CD4-positive, alpha-beta T cell treated with Interleukin-4 for 4 hours (primary cell): ENCODE results near the gene DPY19L1.
"Not testable (repeated sequence)": the region's sequence is repeated elsewhere in the genome, so short reads cannot be mapped to it uniquely, and the experiment has no call there.

Source experiments
- DNase-seq: peaks from one replicate; pipeline ENCODE4 v3.0.0-alpha.2; 2020

The DPY19L1 gene

DNA sequence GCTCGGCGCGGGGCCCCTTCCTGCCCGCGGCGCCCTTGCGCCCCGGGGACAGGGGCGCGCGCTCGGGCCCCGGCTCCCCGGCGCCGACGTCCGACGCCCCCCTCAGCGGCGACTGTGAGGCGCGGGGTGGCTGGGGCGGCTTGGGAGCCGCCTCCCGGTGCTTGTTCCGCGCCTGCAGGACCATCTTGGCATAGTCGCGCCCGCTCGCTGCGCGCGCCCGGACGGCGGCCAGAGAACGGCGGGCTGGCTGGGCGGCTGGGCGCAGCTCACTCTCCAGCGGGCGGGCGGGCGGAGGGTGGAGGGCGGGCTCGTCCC, at the start of gene DPY19L1:
TSS of gene DPY19L1 (minus strand) at position 275 of the 315 bp plus-strand sequence. CDS start at position 184, 91 bp downstream.
- DNase-seq, result no peak

DNA sequence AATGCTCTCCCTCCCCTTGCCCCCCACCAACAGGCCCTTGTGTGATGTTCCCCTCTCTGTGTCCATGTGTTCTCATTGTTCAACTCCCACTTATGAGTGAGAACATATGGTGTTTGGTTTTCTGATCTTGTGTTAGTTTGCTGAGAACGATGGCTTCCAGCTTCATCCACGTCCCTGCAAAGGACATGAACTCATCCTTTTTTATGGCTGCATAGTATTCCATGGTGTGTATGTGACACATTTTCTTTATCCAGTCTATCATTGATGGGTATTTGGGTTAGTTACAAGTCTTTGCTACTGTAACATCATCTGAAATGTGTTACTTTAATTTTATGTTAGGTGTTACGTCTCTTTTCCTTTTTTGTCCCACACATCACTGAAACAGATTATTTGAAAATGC, 42.2 kb upstream of the DPY19L1 start:
- DNase-seq, result not testable (repeated sequence)

DNA sequence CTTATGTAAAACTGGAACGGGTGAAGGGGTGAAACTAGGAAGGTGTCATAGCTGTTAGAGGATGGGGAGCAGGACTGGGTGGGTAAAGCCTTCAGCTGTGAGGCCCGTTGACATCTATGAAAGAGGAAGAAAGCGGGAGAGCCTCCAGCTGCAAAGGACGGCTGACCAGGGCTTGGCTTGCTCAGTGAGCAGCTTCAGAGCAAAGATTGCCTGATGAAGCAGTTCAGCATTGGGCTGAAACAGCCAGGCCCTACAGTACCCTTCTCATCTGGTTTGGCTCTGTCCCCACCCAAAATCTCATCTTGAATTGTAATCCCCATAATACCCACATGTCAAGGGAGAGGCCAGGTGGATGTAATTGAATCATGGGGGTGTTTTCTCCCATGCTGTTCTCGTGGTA, 36.7 kb upstream of the DPY19L1 start:
- not testable (repeated sequence) for DNase-seq

DNA sequence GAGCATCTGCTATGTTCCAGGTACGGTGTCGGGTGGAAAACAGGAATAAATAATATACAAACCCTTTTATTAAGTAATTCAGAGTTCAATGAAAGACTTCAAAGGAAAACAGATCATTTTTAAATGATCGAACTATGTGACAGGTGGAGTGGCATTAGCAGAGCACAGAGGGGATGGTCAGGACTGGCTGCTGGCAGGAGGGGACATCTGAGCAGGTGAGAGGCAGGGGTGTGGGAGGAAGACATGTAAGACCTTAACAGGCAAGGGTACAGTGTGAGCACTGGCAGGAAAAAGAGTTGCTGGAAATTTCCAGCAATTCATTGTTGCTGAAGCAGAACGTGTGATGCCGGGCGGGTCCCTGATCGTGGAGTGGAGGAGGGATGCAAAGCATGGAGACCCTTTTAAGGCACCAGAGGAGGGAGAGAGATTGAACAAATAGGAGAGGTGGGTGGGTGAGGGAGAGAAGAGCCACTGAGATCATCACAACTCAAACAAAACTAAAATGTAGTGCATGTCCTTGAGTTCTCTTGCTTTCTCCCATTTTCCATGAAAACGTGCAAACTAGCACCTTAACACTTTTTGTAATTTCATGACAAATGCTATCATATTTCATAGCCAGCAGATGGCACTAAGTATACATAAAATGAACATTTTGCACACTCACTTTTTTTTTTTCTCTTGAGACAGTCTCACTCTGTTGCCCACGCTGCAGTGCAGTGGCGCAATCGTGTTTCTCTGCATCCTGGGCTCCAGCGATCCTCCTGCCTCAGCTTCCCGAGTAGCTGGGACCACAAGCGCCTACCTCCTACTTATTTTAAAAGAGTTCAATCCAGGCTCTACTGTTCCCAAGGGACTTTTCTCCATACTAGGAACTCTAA, 35.9 kb upstream of the DPY19L1 start:
- not testable (repeated sequence) for DNase-seq

DNA sequence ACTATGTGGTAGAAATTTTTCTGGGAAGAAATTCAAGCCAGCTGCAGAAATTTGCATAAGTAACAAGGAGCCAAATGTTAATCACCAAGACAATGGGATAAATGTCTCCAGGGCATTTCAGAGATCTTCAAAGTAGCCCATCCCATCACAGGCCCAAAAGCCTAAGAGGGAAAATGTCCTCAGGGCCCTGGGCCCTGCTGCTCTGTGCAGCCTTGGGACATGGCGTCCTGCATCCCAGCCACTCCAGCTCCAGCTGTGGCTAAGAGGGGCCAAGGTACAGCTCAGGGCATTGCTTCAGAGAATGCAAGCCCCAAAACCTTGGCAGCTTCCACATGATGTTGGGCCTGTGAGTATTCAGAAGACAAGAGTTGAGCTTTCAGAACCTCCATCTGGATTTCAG, 31.8 kb upstream of the DPY19L1 start:
- not testable (repeated sequence) for DNase-seq

DNA sequence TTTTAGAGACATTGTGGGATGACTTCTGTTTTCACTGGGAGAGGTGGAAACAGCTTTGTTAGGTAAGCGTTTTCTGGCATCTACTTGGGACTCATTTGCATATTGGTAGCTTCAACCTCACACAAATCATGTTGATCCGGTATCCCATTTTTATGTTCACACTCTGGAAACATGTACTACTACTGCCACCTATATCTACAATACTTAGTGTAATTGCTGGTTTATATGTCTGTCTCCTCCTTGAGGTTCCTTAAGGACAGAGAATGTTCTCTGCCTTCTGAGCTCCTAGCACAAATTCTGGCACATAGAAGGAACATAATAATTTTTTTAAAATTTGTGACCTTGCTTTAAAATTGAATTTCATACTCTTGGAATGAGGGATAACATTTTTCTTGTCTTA, 28.1 kb upstream of the DPY19L1 start:
- not testable (repeated sequence) for DNase-seq

DNA sequence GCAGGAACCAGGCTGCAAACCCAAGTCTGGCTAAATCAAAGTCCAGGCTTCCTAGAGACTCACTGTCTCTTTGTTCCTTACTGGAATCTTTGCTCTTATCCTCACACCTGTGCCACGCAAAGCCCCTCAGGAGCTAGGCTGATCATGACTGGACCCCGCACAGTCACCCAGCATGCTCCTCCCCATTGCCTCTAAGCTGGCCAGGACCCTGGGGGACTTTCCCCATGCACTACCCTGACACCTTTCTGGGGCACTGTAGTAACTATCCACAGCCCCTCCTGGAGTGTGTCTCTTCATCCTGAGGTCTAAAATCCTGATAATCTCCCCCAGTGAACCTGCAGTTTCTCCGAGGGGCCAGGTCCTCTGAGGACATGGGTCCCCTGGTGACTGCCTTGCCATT, 21.3 kb upstream of the DPY19L1 start:
- not testable (repeated sequence) for DNase-seq

DNA sequence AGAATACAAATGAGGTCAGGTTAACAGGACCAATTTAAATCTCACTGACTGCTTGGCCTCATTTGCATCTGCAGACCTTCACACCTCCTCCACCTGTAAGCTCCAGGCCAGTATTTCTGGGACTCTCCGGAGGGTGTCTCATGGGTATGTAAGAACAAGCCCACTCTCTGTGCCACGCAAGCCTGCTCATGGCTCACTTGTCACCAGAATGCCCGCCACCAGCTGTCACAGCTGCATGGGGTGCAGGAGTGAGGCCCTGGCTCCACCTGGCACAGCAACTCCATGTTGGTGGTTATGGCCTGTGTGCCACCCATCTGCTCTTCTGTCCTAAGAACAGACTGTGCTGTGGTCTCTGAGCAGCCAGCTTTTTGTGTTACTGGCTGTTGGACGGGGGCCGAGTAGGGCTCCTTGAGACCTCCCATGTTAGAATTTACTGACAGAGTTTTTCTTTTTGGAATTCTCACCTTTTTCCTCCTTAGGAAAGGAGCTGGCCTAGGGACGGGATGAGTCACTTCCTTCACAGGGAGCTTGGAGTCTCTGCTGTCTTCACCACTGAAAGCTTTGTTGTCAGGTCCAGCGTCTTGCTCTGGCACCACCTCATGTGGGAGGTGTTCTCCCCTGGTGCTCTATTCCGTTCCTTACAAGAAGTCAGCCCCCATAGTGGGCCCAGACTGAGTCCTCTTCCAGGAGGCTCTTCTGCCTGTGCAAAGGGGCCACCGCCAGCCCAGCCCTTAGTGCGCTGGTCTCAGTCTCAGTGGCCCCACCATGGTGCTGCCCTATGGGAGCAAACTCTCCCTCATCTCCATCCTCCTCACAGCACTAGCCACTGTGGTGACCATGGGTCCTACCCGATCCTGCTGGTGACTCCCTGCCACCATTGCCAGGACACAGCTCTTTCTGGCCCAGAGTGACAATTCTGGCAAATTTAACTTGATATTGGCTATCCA, 20.5 kb upstream of the DPY19L1 start:
- DNase-seq, result not testable (repeated sequence)

DNA sequence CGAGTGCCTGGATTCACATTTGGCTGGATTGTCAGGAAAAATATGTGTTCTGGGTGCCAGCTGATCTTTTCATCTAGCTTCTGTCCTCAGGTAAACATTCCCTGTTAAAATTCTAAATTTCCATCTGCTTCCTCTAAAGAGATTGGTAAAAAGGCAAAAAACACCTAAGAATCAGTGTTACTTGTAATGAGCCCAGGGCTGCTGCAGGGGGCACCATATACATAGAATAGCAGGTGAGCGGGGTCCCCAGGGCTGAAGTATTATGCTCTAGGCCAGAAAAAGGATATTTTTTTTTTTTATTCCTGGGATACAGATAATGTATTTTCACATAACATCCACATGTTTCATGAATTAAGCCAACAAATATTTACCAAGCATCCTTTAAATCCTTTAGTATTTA, 18.4 kb upstream of the DPY19L1 start:
- DNase-seq, result not testable (repeated sequence)

DNA sequence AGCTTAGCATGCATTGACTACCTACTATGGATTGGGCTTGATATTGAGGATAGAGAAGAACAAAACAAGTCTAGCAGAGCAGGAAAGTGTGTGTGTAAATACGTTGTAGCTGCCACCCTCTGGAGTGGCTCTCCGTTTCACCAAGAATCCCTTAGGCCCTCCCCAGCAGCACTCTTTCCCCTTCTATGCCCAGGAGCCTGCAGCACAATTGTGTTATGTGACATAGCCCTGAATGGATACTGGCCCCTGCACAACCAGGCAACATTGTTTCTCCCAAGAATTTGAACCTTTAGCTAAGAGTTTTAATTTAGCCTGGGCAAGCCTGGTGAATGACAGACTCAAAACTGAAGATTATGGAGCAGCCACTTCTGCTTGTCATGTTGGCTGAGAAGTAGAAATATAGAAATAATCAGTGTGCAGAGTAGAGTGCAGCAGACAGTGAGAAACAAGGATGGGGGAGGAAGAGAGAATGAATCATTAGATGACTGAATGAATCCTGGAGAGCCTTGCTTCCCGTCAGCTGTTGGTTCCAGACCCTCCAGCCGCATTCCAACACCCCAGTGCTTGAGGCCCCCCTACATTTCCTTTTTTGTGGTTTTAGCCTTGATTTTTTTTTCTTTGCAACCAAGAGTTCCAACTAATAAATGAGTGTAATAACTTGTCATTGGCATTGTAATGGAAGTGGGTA, 16.3 kb upstream of the DPY19L1 start:
- not testable (repeated sequence) for DNase-seq

DNA sequence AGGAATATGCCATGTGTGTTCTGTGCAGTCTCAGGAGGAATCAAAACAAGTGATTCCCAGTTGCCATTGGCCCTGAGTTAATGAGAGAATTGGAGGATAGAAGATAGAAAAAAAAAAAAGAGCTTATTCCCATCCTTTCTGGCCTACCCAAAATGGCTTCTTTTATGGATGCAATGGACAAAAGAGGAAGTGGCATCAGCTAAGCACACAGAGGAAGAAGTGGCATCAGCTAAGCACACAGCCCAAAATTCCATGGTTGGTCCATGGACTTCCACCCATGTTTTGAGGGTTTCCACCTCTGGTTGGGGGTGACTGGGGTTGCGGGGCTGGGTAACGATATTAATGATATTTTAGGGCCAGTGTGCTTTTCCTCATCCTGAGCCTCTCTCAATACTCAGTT, 11.1 kb upstream of the DPY19L1 start:
- DNase-seq, result not testable (repeated sequence)

DNA sequence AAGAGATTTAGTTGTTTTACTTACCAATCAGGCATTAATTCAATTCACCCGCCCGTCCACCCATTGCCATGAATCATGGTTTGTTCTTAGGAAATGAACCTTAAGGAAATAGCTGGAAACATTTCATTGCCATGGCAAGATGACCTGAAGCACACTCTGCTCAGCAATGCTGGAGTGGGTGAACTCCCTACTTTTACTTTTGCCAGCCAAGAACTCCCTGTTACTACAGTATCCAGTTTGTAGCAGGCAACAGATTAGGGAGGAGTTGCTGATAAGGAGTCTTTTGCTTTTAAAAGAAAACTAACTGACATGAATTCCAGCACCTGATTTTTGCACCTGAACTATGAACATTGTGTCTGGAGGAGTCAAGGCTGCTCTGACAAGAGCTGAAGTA, 10.6 kb upstream of the DPY19L1 start:
- not testable (repeated sequence) for DNase-seq

DNA sequence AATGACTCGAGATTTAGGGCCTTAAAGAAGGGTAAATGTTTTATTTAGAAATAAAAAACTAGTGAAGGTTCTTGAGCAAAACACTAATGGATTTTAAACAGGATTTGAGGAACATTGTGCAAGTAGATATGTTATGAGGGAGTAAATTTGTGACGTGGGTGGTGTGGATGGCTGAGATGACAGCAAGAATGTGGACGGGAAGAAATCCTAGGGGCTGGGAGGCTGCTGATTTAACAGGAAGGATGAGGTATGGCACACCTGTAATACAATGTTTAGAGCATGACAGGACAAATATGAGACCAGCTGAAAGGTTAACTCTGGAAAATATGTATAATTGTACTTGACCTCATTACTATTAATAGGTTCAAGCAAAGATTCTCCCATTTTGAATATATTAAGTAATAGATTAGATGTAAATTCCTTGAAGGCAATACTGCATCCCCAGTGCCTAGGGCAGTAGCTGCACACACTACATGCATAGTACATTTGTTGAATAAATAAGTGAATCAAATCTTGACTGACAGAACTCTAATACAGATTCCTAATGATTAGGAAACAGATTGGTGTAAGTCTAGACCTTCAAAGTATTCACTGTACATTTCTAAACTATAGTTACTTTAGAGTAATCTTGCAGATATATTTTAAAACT, 10.1 kb upstream of the DPY19L1 start:
- not testable (repeated sequence) for DNase-seq

DNA sequence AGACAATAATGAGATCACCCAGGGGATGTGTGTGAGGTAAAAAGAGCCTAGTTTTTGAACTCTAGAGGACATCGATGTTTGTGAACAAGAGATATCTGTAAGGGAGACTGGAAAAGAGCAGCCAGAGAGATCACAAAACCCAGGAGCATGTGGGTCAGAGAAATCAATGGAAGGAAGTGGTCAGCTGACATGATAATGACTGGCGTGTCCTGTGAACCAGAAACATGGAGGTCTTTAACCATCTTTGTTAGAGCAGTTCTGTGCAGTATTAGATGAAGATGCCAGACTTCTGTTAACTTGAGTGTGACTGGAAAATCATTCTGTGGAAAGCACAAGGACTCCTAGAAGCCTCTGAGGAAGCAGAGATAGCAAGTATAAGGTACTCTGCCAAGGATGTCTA, 6.0 kb upstream of the DPY19L1 start:
- DNase-seq, result not testable (repeated sequence)

DNA sequence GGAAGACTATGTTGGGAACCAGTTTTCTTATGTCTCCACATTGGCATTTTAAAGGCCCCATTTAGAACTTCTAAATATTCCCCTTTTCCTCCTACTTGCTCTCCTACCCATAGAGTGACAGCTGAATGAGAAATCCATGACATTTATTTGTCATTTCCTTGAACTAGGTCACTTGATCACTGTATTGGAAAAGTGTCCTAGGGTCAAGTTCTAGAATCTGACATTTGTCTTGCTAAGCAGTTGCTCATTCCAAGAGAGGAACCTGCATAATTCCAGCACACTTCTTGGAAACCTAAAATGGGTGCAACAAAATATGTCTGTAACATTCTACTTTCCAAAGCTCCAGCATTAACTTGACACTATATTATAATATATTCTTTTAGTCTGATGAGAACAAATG, 3.6 kb upstream of the DPY19L1 start:
- DNase-seq, result no peak

DNA sequence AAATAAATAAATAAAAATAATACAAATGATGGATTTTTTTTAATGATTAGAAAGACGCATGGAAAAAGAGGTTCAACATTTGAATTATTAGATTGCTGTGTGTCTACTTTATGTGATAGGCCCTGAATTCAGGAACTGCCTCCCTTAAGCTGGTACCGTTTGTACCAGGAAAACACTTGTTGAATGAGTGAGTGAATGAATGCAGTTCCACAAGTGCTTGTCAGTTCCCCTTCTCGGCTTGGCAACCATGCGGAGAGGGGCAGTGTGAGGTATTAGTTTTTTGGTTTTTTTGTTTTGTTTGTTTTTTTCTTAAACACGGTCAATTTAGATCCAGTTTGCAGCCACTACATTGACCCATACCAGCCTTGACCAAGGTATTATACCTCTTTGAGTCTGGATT, 2.1 kb upstream of the DPY19L1 start:
- DNase-seq, result no peak

DNA sequence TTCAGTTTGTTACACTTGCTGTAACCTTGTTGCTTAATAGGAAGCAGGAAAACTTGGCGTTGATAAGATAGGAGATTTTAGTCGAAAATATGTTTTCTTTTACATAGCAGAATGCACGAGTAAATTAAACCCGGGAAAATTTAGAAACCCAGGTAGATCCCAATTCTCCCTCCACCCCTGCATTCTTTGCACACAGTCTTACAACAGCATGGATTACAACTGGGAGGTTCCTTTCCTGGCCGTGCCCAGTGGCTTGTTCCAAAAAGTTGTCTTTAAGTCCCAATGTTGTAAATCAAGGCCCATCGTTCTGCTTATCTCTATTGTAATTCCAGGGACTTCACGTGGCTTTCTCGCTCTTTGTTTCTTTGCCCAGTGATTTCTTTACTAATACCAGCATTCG, 1.1 kb upstream of the DPY19L1 start:
- DNase-seq, result no peak

DNA sequence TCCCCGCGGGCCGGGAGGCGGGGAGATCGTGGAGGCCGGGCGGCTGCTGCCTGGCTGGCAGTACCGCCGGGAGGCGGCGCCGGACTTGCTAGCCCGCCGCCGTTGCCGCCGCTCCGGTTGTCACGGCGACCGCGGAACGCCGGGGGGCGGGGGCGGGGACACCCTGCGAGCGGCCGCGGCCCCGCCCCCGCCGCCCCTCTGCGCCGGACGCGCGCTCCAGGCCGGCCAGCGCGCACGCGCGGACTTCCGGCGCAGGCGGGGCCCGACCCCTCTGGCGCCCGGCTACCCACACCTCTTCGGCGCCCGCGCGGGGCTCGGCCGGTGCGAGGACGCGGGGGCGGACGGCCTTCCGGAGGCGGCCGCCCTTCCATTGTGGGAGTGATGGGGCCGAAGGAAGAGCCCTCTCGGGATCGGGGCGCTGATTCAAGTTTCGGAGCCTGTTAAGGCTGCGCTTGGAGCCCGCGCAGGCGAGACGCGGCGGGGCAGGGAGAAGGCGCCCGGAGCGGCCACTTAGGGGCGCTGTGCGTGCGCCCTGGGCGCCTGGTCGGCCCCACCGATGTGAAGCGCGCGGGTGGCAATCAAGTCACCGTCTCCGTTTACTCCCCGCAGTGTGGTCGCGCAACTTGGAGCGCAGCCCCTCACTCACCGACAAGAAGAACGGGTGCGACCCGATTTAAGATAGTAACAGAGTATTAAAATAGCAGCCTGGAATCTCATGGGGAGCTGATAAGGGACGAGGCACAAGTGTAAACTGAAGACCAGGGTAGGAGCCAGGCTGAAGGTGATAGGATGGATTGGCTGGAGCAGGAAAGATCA, 449 bp upstream of the DPY19L1 start:
- peak; percentile 89 for DNase-seq

DNA sequence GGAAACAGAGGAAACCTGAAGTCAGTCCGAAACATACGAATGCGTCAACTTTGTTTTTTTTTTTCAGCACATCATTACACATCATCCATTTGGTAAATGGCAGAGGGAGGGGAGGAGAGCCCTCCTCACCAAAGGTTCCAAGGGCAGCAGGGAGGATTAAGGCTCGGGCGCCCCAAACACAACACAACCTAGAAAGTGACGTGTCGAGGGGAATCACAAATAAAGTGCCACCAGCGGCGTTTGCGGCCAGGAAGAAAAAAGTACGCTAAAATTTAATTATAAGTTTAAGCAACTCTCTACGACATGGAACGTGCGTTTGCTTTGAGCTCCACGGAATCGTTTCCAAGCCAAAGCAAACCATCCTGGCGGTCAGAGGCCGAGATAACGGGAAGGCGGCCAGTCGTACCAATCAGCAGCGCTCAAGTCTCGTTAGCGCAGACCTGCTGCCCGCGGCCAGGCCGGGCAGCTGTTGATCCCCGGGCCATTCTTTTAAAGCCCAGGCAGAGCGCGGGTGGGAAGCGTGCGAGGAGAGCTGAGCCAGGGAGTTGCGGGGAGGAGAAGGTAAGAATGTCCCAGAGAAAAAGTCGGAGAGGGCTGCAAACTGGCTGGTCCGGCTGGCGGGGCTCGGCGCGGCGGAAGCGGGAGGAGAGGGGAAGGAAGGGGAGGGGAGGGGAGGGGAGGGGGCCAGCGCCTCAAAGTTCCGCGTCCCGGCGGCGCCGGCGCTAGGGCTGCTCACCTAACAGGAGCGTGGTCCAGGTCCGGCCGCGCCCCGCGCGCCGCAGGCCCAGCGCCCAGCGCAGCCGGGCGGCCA, 719 bp downstream of the DPY19L1 start:
- DNase-seq, result peak; percentile 46

DNA sequence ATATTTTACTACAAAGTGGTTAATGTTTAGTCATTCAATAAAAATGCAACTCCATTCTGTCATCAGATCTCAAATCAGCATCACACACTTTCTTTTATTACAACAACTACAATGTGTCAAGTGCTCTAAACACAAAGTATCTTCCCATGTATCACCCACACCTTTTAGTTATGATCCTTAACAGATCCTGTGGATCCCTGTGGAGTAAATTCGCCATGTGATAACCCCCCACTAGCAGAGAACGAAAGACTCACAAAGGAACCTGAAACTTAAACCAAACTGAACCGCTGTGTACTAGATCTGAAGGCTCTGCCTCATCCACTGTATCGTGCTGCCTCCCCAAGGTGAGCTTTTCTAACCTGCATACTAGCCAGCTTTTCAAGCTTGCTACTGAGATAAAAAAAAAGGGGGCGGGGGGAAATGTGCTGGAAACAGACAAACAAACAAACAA, 1.7 kb downstream of the DPY19L1 start:
- DNase-seq, result peak; percentile 48

DNA sequence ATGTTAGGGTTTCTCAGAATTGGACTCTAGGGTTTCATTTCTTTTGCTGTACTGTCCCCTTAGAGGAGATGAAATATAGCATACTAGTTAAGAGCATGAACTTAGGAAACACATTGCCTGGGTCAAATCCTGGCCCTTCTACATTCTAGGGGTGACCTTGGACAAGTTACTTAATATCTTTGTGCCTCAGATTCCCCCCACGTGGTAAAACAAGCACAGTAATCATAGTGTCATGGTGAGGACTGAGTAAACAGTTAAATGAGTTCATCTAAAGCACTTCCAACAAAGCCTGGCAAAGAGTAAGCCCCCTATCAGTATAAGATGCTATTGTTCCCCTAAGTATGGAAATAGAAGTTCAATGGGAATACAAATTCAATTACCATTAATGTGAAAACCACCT, 5.1 kb downstream of the DPY19L1 start:
- no peak for DNase-seq
